Globus pallidus (tissue), 1 donor: ENCODE data around the gene SLC26A4.

ENCODE experiments used
- DNase-seq: peaks from one replicate; pipeline ENCODE4 v3.0.0-alpha.2; 2015; ENCODE audit warnings: low spot score

The SLC26A4 gene

DNA sequence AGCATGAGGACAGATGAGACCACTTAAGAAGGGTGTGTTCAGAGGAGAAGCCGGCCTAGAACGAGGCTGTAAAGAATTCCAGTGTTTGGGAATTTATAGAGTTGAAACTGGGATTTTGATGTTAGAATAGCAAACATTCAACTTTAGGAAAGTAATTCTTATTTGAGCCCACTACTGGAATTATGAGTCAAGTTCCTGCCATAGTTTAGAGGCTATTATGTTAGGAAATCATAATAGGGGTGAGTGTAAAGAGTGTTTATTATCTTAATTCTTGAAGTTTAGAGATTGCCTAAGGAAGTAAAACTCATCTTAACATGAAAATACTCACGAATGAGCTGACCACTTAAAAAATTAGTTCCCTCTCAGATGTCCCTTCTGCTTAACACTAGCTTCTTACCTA, 85.4 kb downstream of the SLC26A4 start:
- no peak for DNase-seq

DNA sequence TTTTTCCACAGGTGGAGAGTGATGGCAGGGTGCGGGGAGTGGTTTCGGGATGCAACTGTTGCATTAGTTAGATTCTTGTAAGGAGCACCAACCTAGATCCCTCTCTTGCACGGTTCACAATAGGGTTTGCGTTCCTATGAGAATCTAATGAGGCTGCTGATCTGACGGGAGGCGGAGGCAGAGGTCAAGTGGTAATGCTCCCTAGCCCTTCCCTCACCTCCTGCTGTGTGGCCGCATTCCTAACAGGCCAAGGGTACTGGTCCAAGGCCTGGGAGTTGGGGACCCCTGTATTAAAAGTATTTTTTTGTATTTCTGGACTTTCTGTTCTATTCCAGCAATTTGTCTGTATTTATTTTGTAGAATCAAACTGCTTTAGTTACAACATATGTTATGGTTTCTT, 90.5 kb downstream of the SLC26A4 start:
- DNase-seq: no peak

GRCh38 chr7:107754642-107755041, 94.0 kb downstream of the SLC26A4 start:
- no peak for DNase-seq

GRCh38 chr7:107758667-107759066, 98.0 kb downstream of the SLC26A4 start:
- no peak for DNase-seq

GRCh38 chr7:107767391-107767790, 106.8 kb downstream of the SLC26A4 start:
- DNase-seq: no peak
